BLaER1 treated with 17β-estradiol and CSF1 and Interleukin-3, amounts not matched to agents 10 nM and 100 nM (cell line): ENCODE data around the gene CFAP61.
A peak's percentile ranks its signal among the peaks of the same experiment; 100 is the strongest.

Experiments used
- H3K27ac ChIP-seq, 11 experiments: shearing (Covaris generic); formaldehyde crosslinking; 2 replicates each; pipeline ENCODE4 v1.8.1; 2022
- H3K27me3 ChIP-seq, 11 experiments: shearing (Covaris generic); formaldehyde crosslinking; 2 replicates each; pipeline ENCODE4 v1.8.1; 2022
- H3K36me3 ChIP-seq, 11 experiments: shearing (Covaris generic); formaldehyde crosslinking; 2 replicates each; pipeline ENCODE4 v1.8.1; 2022
- H3K4me1 ChIP-seq, 10 experiments: shearing (Covaris generic); formaldehyde crosslinking; 2 replicates each; pipeline ENCODE4 v1.8.1; 2022
- H3K4me2 ChIP-seq, 11 experiments: shearing (Covaris generic); formaldehyde crosslinking; 2 replicates each; pipeline ENCODE4 v1.8.1; 2022
- H3K4me3 ChIP-seq, 10 experiments: shearing (Covaris generic); formaldehyde crosslinking; 2 replicates each; pipeline ENCODE4 v1.8.1; 2022
- H3K9ac ChIP-seq, 11 experiments: shearing (Covaris generic); formaldehyde crosslinking; 2 replicates each; pipeline ENCODE4 v1.8.1; 2022
- H3K9me3 ChIP-seq, 11 experiments: shearing (Covaris generic); formaldehyde crosslinking; replicated peaks in 1 of 11; 2 replicates each; pipeline ENCODE4 v1.8.1; 2022
- H4K20me1 ChIP-seq, 11 experiments: shearing (Covaris generic); formaldehyde crosslinking; 2 replicates each; pipeline ENCODE4 v1.8.1; 2022
- Cebpa-rat ChIP-seq, 11 experiments: shearing (Covaris generic); IDR thresholded peaks; 2 replicates each; pipeline ENCODE4 v1.8.1; 2022

Gene CFAP61

GRCh38 chr20:20012541-20012940 lies 39.8 kb upstream of the CFAP61 start:
- H3K4me2 ChIP-seq: peak overlapping the region in 3 of 11 experiments; percentile 6 to 91 (median 86); a peak in 3 of 22 replicates
- H3K36me3 ChIP-seq: no peaks in the 10 kb centered on the region
- no peak for TF ChIP-seq Cebpa-rat (IDR thresholded peaks at IDR 0.05)
- H3K27ac ChIP-seq: peak overlapping the region in 1 of 11 experiments; percentile 12; a peak in 2 of 22 replicates
- H3K9me3 ChIP-seq: no peaks in the 10 kb centered on the region
- H4K20me1 ChIP-seq: peaks cover 0 to 2% (median 0%) of the 10 kb centered on the region in 11 experiments; a peak in 4 of 22 replicates
- no peaks in the 10 kb centered on the region for H3K27me3 ChIP-seq
- H3K4me1 ChIP-seq: peaks cover 57 to 89% (median 70%) of the 10 kb centered on the region in 10 experiments
- H3K9ac ChIP-seq: no peak overlapping the region
- no peak overlapping the region for H3K4me3 ChIP-seq

- Histone ChIP-seq H3K4me2 (peak overlapping the region in 5 of 11 experiments; percentile 30 to 60 (median 33); a peak in 10 of 22 replicates), H4K20me1 (peaks cover 2 to 23% (median 15%) of the 10 kb centered on the region in 11 experiments; a peak in 12 of 22 replicates), H3K27ac (no peak overlapping the region), H3K27me3 (no peaks in the 10 kb centered on the region), H3K9ac (no peak overlapping the region), H3K4me1 (peaks cover 60 to 83% (median 67%) of the 10 kb centered on the region in 10 experiments), H3K9me3 (no peaks in the 10 kb centered on the region), H3K36me3 (peaks cover 6 to 16% (median 14%) of the 10 kb centered on the region in 11 experiments; a peak in 18 of 22 replicates), H3K4me3 (no peak overlapping the region)
- no peak for TF ChIP-seq Cebpa-rat (IDR thresholded peaks at IDR 0.05)
Observed at GRCh38 chr20:20014659-20015058, 37.7 kb upstream of the CFAP61 start.

- no peaks in the 10 kb centered on the region for H3K9me3 ChIP-seq
- peaks cover 58 to 83% (median 67%) of the 10 kb centered on the region in 10 experiments for H3K4me1 ChIP-seq
- no peak for TF ChIP-seq Cebpa-rat (IDR thresholded peaks at IDR 0.05)
- no peaks in the 10 kb centered on the region for H3K27me3 ChIP-seq
- H4K20me1 ChIP-seq: peaks cover 11 to 49% (median 37%) of the 10 kb centered on the region in 11 experiments; a peak in 18 of 22 replicates
- peak within 1 kb of the TSS; percentile 77 to 98 (median 93) for H3K4me2 ChIP-seq
- H3K9ac ChIP-seq: peak within 1 kb of the TSS; percentile 89 to 97 (median 95)
- H3K36me3 ChIP-seq: peaks cover 8 to 37% (median 31%) of the 10 kb centered on the region in 11 experiments; a peak in 19 of 22 replicates
- H3K27ac ChIP-seq: peak within 1 kb of the TSS; percentile 85 to 95 (median 91)
- peak within 1 kb of the TSS; percentile 82 to 99 (median 94) for H3K4me3 ChIP-seq
Observed at GRCh38 chr20:20017001-20017843, 35.1 kb upstream of the CFAP61 start, which contains the start of gene NAA20. Gene NAA20, plus strand, starts transcription at chr20:20017362. Its CDS starts 35 bp downstream, at chr20:20017397.

- no peak for TF ChIP-seq Cebpa-rat (IDR thresholded peaks at IDR 0.05)
- Histone ChIP-seq H3K9ac (peak overlapping the region; percentile 89 to 97 (median 95)), H4K20me1 (peaks cover 15 to 54% (median 42%) of the 10 kb centered on the region in 11 experiments; a peak in 19 of 22 replicates), H3K4me2 (peak overlapping the region; percentile 77 to 98 (median 93)), H3K9me3 (no peaks in the 10 kb centered on the region), H3K4me3 (peak overlapping the region; percentile 82 to 99 (median 94)), H3K27me3 (no peaks in the 10 kb centered on the region), H3K36me3 (peaks cover 11 to 43% (median 37%) of the 10 kb centered on the region in 11 experiments), H3K4me1 (peaks cover 54 to 83% (median 73%) of the 10 kb centered on the region in 10 experiments), H3K27ac (peak overlapping the region; percentile 85 to 95 (median 91))
Observed at GRCh38 chr20:20017844-20018185, 34.5 kb upstream of the CFAP61 start.

GRCh38 chr20:20018366-20018765 lies 34.0 kb upstream of the CFAP61 start:
- peak overlapping the region in 10 of 11 experiments; percentile 87 to 95 (median 92); a peak in 20 of 22 replicates for H3K27ac ChIP-seq

GRCh38 chr20:20019123-20019522 lies 33.2 kb upstream of the CFAP61 start:
- peak overlapping the region in 10 of 11 experiments; percentile 89 to 97 (median 95); a peak in 16 of 22 replicates for H3K9ac ChIP-seq
- H3K4me1 ChIP-seq: peaks cover 54 to 80% (median 71%) of the 10 kb centered on the region in 10 experiments
- peak overlapping the region in 7 of 11 experiments; percentile 89 to 95 (median 91); a peak in 10 of 22 replicates for H3K27ac ChIP-seq
- no peaks in the 10 kb centered on the region for H3K9me3 ChIP-seq
- no peak for TF ChIP-seq Cebpa-rat (IDR thresholded peaks at IDR 0.05)
- no peaks in the 10 kb centered on the region for H3K27me3 ChIP-seq
- H4K20me1 ChIP-seq: peaks cover 28 to 68% (median 55%) of the 10 kb centered on the region in 11 experiments; a peak in 20 of 22 replicates
- peaks cover 24 to 56% (median 50%) of the 10 kb centered on the region in 11 experiments for H3K36me3 ChIP-seq
- peak overlapping the region; percentile 82 to 99 (median 94); a peak in 17 of 20 replicates for H3K4me3 ChIP-seq
- H3K4me2 ChIP-seq: peak overlapping the region; percentile 77 to 98 (median 93)

More at GRCh38 chr20:20018366-20018765, 34.0 kb upstream of the CFAP61 start:
- Histone ChIP-seq H3K4me1 (peaks cover 54 to 83% (median 74%) of the 10 kb centered on the region in 10 experiments), H3K4me2 (peak overlapping the region; percentile 77 to 98 (median 93)), H3K36me3 (peaks cover 17 to 48% (median 42%) of the 10 kb centered on the region in 11 experiments), H3K27me3 (no peaks in the 10 kb centered on the region), H3K4me3 (peak overlapping the region; percentile 82 to 99 (median 94)), H3K9ac (peak overlapping the region; percentile 89 to 97 (median 95)), H3K9me3 (no peaks in the 10 kb centered on the region), H4K20me1 (peaks cover 20 to 60% (median 47%) of the 10 kb centered on the region in 11 experiments; a peak in 20 of 22 replicates)
- no peak for TF ChIP-seq Cebpa-rat (IDR thresholded peaks at IDR 0.05)

- no peaks in the 10 kb centered on the region for H3K9me3 ChIP-seq
- H3K36me3 ChIP-seq: peaks cover 39 to 74% (median 67%) of the 10 kb centered on the region in 11 experiments
- peak overlapping the region; percentile 77 to 98 (median 93); a peak in 21 of 22 replicates for H3K4me2 ChIP-seq
- peak overlapping the region in 3 of 10 experiments; percentile 26 to 52 (median 31); a peak in 6 of 20 replicates for H3K4me3 ChIP-seq
- H4K20me1 ChIP-seq: peaks cover 46 to 85% (median 72%) of the 10 kb centered on the region in 11 experiments; a peak in 21 of 22 replicates
- peak overlapping the region in 7 of 11 experiments; percentile 56 to 95 (median 62); a peak in 10 of 22 replicates for H3K27ac ChIP-seq
- no peak for TF ChIP-seq Cebpa-rat (IDR thresholded peaks at IDR 0.05)
- peaks cover 47 to 77% (median 59%) of the 10 kb centered on the region in 10 experiments for H3K4me1 ChIP-seq
- no peaks in the 10 kb centered on the region for H3K27me3 ChIP-seq
- H3K9ac ChIP-seq: peak overlapping the region in 7 of 11 experiments; percentile 6 to 58 (median 43); a peak in 8 of 22 replicates
Observed at GRCh38 chr20:20020908-20021307, 31.4 kb upstream of the CFAP61 start.

GRCh38 chr20:20021835-20022234 lies 30.5 kb upstream of the CFAP61 start:
- Histone ChIP-seq H3K27ac (peak overlapping the region in 8 of 11 experiments; percentile 7 to 57 (median 46); a peak in 13 of 22 replicates), H4K20me1 (peaks cover 53 to 95% (median 81%) of the 10 kb centered on the region in 11 experiments; a peak in 21 of 22 replicates), H3K4me3 (no peak overlapping the region), H3K9me3 (no peaks in the 10 kb centered on the region), H3K36me3 (peaks cover 49 to 83% (median 76%) of the 10 kb centered on the region in 11 experiments), H3K4me2 (peak overlapping the region in 8 of 11 experiments; percentile 85 to 98 (median 94); a peak in 15 of 22 replicates), H3K4me1 (peaks cover 39 to 68% (median 51%) of the 10 kb centered on the region in 10 experiments), H3K9ac (peak overlapping the region in 5 of 11 experiments; percentile 4 to 62 (median 14); a peak in 8 of 22 replicates), H3K27me3 (no peaks in the 10 kb centered on the region)
- no peak for TF ChIP-seq Cebpa-rat (IDR thresholded peaks at IDR 0.05)
